GM12801 (cell line): ENCODE data around the gene BANP.

Source experiments
- TF ChIP-seq, protein P1 (sequence below): IDR thresholded peaks from one replicate; pipeline ENCODE4 v1.5.1; 2011; ENCODE audit warnings: control low read depth; ENCODE audit not compliant: insufficient read length; ENCODE audit errors: extremely low read depth

Gene BANP

DNA sequence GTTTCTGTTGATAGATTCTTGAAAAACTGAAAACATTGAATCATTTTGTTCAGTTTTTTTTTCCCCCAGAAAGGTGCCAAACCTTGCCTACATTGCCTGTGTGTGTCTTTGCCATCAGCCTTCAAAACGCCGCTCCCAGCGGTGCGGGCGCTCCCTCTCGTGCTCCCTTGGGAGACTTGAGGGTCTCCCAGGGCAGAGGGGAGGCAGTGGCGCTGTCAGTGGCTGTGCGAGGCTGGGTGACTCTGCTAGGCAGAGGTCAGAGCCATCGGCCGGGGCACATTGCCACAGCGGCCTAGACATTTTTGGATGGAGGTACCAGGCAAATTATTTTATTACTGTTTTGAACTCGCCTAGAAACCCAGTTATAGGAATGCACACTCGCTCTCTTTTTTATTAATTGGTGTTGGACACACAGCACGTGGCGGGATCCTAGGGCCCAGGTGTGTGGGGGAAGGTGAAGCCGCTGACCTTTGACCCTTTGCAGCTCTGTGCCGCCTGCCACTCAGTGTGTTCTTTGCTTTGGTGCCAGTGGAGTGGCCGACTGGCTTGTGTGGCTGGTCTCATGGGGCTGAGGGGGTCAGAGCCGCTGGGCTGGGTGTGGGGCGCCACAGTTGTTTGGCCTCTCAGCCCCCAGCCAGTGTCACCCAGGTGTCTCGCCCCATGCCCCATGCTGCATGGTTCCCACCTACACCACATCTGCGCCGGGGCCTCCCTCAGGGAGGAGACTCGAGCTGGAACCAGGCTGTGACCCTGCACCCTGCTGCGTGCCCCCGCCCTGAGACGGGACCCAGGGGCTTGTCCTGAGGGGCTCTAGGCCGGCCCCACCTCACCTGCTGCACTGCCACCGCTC is 115.7 kb downstream of the BANP start:
- TF ChIP-seq, protein P1, sequence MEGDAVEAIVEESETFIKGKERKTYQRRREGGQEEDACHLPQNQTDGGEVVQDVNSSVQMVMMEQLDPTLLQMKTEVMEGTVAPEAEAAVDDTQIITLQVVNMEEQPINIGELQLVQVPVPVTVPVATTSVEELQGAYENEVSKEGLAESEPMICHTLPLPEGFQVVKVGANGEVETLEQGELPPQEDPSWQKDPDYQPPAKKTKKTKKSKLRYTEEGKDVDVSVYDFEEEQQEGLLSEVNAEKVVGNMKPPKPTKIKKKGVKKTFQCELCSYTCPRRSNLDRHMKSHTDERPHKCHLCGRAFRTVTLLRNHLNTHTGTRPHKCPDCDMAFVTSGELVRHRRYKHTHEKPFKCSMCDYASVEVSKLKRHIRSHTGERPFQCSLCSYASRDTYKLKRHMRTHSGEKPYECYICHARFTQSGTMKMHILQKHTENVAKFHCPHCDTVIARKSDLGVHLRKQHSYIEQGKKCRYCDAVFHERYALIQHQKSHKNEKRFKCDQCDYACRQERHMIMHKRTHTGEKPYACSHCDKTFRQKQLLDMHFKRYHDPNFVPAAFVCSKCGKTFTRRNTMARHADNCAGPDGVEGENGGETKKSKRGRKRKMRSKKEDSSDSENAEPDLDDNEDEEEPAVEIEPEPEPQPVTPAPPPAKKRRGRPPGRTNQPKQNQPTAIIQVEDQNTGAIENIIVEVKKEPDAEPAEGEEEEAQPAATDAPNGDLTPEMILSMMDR = no peak

DNA sequence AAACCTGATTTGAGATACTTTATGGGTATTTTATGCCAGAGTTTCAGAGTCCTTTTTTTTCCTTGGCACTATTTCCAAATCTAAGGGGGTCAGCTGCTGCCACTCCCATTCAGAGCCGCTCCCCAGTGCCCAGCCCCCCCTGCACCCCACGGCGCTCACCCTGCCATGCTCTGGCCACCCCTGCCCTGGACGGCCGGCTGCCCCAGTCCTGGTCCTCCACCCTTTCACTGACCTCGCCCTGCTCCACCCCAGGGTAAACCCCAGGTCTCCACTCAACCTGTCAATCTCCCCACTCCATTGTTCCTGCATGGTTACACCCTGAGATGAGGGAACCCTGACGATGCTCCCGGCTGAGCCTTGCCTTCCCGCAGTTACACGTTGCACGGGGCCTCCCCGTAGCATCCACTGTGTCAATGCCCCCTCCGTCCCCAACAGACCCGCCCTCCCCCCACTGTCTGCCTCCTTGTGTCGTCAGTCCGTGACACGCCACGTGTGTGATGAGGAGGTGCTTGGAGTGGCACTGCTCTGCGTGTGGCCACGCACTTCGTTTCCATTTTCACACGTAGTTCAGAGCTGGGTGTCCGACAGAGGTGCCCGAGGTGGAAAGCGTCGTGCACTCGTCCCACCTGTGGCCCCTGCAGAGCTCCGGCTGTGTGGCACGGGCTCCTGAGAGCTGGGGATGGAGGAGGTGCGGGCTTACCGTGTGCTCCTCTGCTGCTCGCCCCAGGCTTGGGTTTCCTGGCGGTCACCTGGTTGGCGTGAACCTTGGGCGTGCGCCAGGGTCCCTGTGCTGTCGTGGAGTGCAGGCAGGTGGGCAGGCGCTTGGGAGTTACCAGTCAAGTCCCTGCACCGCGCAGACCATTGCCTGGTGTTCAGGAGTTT is 116.5 kb downstream of the BANP start:
- TF ChIP-seq, protein P1 = no peak

DNA sequence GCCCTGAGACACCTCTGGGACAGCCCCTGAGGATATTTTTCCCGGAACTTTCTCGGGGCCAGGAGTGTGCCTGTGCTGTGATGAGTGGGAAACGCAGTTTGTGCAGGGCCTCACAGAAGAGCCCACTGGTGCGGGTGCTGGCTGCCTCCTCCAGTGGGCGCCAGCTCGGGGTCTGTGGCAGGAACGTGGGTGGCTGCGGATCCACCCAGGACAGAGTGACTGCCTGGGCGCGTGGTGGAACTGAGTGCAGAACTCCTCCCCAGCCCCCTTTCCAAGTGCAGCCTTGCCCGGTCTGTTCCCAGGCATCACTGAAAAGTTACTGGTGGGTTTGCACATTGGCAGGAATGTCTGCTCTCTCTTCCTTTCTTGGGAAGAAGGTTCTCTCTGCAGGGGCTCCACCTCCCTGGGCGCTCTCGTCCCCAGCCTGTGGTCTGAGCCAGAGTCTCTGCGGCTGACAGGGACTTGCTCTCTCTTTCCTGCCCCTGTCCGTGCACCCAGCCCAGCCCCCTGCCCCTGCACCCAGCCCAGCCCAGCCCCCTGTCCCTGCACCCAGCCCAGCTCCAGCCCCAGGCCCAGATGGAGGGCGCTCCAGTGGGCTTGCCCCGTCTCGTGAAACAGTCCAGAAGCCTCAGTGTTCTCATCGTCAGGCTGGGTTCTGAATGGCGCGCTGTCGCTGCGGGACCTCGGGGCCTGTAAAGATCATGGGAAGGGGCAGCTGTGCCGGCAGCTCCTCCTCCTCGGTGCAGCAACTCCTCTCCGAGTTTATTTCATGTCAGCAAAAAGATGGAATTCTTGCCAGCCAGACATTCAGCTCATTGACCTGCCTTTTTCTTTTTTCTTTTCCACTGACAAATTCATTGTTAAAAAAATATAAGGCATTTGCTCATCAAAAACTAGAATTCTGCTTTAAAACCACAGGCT is 117.5 kb downstream of the BANP start:
- TF ChIP-seq, protein P1 = no peak

DNA sequence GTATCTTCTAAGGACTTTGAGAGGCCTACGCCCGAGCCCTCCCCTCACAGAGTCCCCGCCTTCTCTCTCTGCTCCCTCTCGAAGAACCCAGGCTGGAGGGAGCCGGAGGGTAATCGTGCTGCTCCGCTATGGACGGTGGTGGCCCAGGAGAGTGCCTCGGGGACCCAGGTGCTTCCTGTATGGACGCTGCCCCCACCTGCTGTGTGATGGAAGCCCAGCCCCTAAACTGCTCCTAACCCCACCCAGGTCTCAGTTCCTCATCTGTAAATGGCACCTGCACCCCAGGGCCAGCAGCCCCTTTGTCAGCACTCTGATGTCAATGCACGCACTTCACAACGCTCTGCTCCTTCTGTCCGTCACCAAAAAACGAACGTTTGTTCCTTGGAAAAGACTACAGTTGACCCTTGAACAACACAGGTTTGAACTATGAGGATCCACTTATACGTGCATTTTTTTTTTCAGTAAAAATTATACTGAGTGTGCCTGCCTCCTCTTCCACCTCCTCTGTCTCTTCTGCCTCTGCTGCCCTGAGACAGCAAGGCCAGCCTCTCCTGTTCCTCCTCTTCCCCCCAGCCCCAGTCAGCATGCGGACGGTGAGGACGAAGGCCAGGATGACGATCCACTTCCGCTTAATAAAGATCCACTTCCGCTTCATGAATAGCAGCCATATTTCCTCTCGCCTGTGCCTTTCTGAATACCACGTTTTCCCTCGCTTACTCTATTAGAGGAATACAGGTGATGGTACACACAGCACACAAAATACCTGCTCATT is 118.3 kb downstream of the BANP start:
- TF ChIP-seq, protein P1 = no peak

DNA sequence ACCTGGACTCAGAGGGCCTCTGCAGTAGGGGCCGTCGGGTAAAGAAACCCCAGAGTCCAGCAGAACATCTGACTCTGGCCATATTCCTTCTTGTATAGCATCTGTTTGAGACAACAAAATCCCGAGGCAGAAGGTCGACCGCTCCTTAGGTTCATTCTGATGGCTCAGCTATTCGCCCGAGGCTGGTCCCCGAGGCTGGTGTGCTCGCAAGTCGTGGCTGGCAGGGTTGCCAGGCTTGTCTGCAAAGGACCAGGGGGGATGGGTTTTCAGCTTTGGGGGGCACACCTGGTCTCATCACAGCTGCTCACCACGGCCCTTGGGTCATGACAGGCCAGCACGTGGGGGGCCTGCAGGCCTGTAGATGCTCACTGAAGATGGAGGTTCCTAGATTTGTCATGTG is 119.1 kb downstream of the BANP start:
- TF ChIP-seq, protein P1 = no peak

DNA sequence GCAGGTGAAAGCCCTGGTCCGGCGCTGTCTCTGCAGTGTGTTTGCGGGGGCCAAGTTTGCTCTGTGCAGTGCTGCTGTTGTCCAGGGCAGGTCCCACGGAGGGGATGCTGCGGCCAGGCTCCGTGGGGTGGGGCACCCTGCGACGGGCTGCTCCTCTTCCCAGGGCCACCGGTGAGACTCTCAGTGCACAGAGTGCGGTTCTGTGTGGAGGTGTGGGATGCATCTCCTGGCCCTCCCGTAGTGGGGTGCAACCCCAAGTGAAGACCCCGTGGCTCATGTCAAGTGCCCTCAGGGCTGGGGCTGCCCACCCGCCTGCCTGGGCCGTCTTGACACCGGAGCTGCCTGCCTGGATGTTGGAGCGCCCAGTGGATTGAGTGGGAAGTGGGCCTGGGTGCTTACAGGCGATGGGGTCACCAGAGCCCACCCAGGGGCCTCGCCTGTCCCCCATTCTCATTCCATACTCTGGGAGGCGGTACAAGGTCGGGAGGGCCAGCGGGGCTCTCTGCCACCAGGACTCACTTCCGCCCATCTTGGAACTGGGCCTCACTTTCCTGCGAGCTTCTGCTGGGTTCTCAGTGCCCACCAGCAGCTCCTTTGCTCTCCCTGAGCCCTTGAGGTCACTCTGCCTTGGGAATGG is 119.9 kb downstream of the BANP start:
- TF ChIP-seq, protein P1 = no peak
